Activated T-helper 17 cell treated with anti-CD3 and anti-CD28 coated beads, Interleukin-2, amount 50 U/mL, for 72 hours (primary cell): ENCODE measurements around the gene CNGB1. TPM values are rescaled to one million over a fixed set of nuclear protein-coding genes. Genes with fewer than 3 reads are reported as not detected.
"Not testable (repeated sequence)": the region's sequence is repeated elsewhere in the genome, so short reads cannot be mapped to it uniquely, and the experiment has no call there.

Source experiments
- ATAC-seq: fragments of 150-1000 bp; cut with Tn5 transposase; replicated peaks from 2 replicates; pipeline ENCODE4 v1.10.0; 2021; ENCODE audit warnings: mild to moderate bottlenecking, moderate library complexity
- H3K27ac Mint-ChIP-seq: one replicate; pipeline ENCODE4 v1.8.0; 2022; ENCODE audit warnings: mixed read lengths
- H3K27me3 Mint-ChIP-seq: one replicate; pipeline ENCODE4 v1.8.0; 2022; ENCODE audit warnings: mixed read lengths
- H3K36me3 Mint-ChIP-seq: one replicate; pipeline ENCODE4 v1.8.0; 2022; ENCODE audit warnings: low read depth, mild to moderate bottlenecking, mixed read lengths
- H3K4me1 Mint-ChIP-seq: one replicate; pipeline ENCODE4 v1.8.0; 2022; ENCODE audit warnings: mixed read lengths
- H3K4me3 Mint-ChIP-seq: one replicate; pipeline ENCODE4 v1.8.0; 2022; ENCODE audit warnings: mild to moderate bottlenecking, mixed read lengths
- H3K9me3 Mint-ChIP-seq: one replicate; pipeline ENCODE4 v1.8.0; 2022; ENCODE audit warnings: mixed read lengths
- total RNA-seq, 2 donors: library from RNA; stranded (reverse); gene quantifications; one replicate each; pipeline ENCODE4 v1.2.3, GENCODE V29; 2022

The CNGB1 gene
- total RNA-seq, 2 donors from 2014 or later = not detected

- not testable (repeated sequence) for H3K4me1 Mint-ChIP-seq, H3K9me3 Mint-ChIP-seq, H3K27me3 Mint-ChIP-seq, H3K4me3 Mint-ChIP-seq, ATAC-seq, H3K36me3 Mint-ChIP-seq, H3K27ac Mint-ChIP-seq
These were observed 75.8 kb downstream of the CNGB1 start for GRCh38 chr16:57895081-57895547.

- Mint-ChIP-seq H3K4me1 (no peaks in the 10 kb centered on the region), H3K9me3 (no peaks in the 10 kb centered on the region), H3K27me3 (peaks cover 7% of the 10 kb centered on the region), H3K27ac (no peak overlapping the region), H3K4me3 (no peak overlapping the region), H3K36me3 (no peaks in the 10 kb centered on the region)
- ATAC-seq = no peak
These were observed 76.4 kb downstream of the CNGB1 start for GRCh38 chr16:57894390-57895080.

GRCh38 chr16:57893559-57894389, 77.2 kb downstream of the CNGB1 start:
- no peak overlapping the region for H3K27ac Mint-ChIP-seq
- no peak for ATAC-seq
- H3K36me3 Mint-ChIP-seq = no peaks in the 10 kb centered on the region
- H3K4me1 Mint-ChIP-seq = no peaks in the 10 kb centered on the region
- H3K9me3 Mint-ChIP-seq = no peaks in the 10 kb centered on the region
- peaks cover 8% of the 10 kb centered on the region for H3K27me3 Mint-ChIP-seq
- H3K4me3 Mint-ChIP-seq = no peak overlapping the region

- no peaks in the 10 kb centered on the region for H3K4me1 Mint-ChIP-seq
These were observed 77.7 kb downstream of the CNGB1 start for GRCh38 chr16:57893217-57893558.

GRCh38 chr16:57892447-57893096, 78.4 kb downstream of the CNGB1 start:
- ATAC-seq = no peak
- Mint-ChIP-seq H3K4me3 (no peak overlapping the region), H3K27me3 (peaks cover 19% of the 10 kb centered on the region)

More at GRCh38 chr16:57893217-57893558, 77.7 kb downstream of the CNGB1 start:
- Mint-ChIP-seq H3K27me3 (peaks cover 14% of the 10 kb centered on the region), H3K36me3 (no peaks in the 10 kb centered on the region), H3K27ac (no peak overlapping the region), H3K9me3 (no peaks in the 10 kb centered on the region), H3K4me3 (no peak overlapping the region)
- no peak for ATAC-seq

GRCh38 chr16:57892041-57892440, 78.9 kb downstream of the CNGB1 start:
- no peak for ATAC-seq
- Mint-ChIP-seq H3K4me3 (no peak overlapping the region), H3K27me3 (peaks cover 19% of the 10 kb centered on the region), H3K9me3 (no peaks in the 10 kb centered on the region), H3K27ac (no peak overlapping the region), H3K4me1 (no peaks in the 10 kb centered on the region), H3K36me3 (no peaks in the 10 kb centered on the region)

More at GRCh38 chr16:57892447-57893096, 78.4 kb downstream of the CNGB1 start:
- Mint-ChIP-seq H3K9me3 (no peaks in the 10 kb centered on the region), H3K4me1 (no peaks in the 10 kb centered on the region), H3K36me3 (no peaks in the 10 kb centered on the region), H3K27ac (no peak overlapping the region)

GRCh38 chr16:57890752-57891111, 80.2 kb downstream of the CNGB1 start:
- Mint-ChIP-seq H3K27ac (no peak overlapping the region), H3K4me1 (no peaks in the 10 kb centered on the region), H3K27me3 (peaks cover 26% of the 10 kb centered on the region), H3K36me3 (no peaks in the 10 kb centered on the region), H3K4me3 (no peak overlapping the region), H3K9me3 (no peaks in the 10 kb centered on the region)
- ATAC-seq = no peak

- Mint-ChIP-seq H3K27ac (no peak overlapping the region), H3K9me3 (no peaks in the 10 kb centered on the region), H3K36me3 (no peaks in the 10 kb centered on the region), H3K4me3 (no peak overlapping the region), H3K4me1 (no peaks in the 10 kb centered on the region), H3K27me3 (peaks cover 32% of the 10 kb centered on the region)
- no peak for ATAC-seq
These were observed 80.8 kb downstream of the CNGB1 start for GRCh38 chr16:57889960-57890751.

- Mint-ChIP-seq H3K27me3 (peaks cover 37% of the 10 kb centered on the region), H3K9me3 (no peaks in the 10 kb centered on the region), H3K4me1 (no peaks in the 10 kb centered on the region), H3K27ac (no peak overlapping the region), H3K4me3 (no peak overlapping the region), H3K36me3 (no peaks in the 10 kb centered on the region)
- ATAC-seq = no peak
These were observed 81.4 kb downstream of the CNGB1 start for GRCh38 chr16:57889522-57889921.

- ATAC-seq = no peak
- H3K36me3 Mint-ChIP-seq = no peaks in the 10 kb centered on the region
- H3K4me1 Mint-ChIP-seq = no peaks in the 10 kb centered on the region
- H3K4me3 Mint-ChIP-seq = no peak overlapping the region
- H3K9me3 Mint-ChIP-seq = no peaks in the 10 kb centered on the region
- peaks cover 41% of the 10 kb centered on the region for H3K27me3 Mint-ChIP-seq
- H3K27ac Mint-ChIP-seq = no peak overlapping the region
These were observed 81.8 kb downstream of the CNGB1 start for GRCh38 chr16:57889111-57889510.

- Mint-ChIP-seq H3K9me3 (no peaks in the 10 kb centered on the region), H3K4me3 (no peak overlapping the region), H3K27me3 (peaks cover 48% of the 10 kb centered on the region), H3K27ac (no peak overlapping the region), H3K4me1 (no peaks in the 10 kb centered on the region), H3K36me3 (no peaks in the 10 kb centered on the region)
- ATAC-seq = no peak
These were observed 82.8 kb downstream of the CNGB1 start for GRCh38 chr16:57888128-57888527.

- Mint-ChIP-seq H3K27ac (no peak overlapping the region), H3K36me3 (no peaks in the 10 kb centered on the region), H3K4me3 (no peak overlapping the region), H3K9me3 (no peaks in the 10 kb centered on the region), H3K4me1 (no peaks in the 10 kb centered on the region), H3K27me3 (peaks cover 48% of the 10 kb centered on the region)
- no peak for ATAC-seq
These were observed 83.2 kb downstream of the CNGB1 start for GRCh38 chr16:57887711-57888110.

- peaks cover 46% of the 10 kb centered on the region for H3K27me3 Mint-ChIP-seq
- H3K36me3 Mint-ChIP-seq = no peaks in the 10 kb centered on the region
- no peak overlapping the region for H3K4me3 Mint-ChIP-seq
- H3K4me1 Mint-ChIP-seq = no peaks in the 10 kb centered on the region
- no peak for ATAC-seq
- no peaks in the 10 kb centered on the region for H3K9me3 Mint-ChIP-seq
- H3K27ac Mint-ChIP-seq = no peak overlapping the region
These were observed 84.5 kb downstream of the CNGB1 start for GRCh38 chr16:57886427-57886826.

GRCh38 chr16:57884655-57885133, 86.2 kb downstream of the CNGB1 start:
- Mint-ChIP-seq H3K27me3 (peaks cover 46% of the 10 kb centered on the region), H3K36me3 (no peaks in the 10 kb centered on the region)
- ATAC-seq = no peak

More at GRCh38 chr16:57884655-57885133, 86.2 kb downstream of the CNGB1 start:
- Mint-ChIP-seq H3K9me3 (no peaks in the 10 kb centered on the region), H3K4me3 (no peak overlapping the region), H3K4me1 (no peaks in the 10 kb centered on the region), H3K27ac (no peak overlapping the region)
